ENCODE results near the gene ACOXL.

GRCh38 chr2:111057721-111058120 is 325.3 kb downstream of the ACOXL start:
- TF ChIP-seq JUN (IDR thresholded peaks at IDR 0.05; ENCODE audit: borderline replicate concordance, insufficient read depth, insufficient read length, low read depth) (no peak), CTCF (IDR thresholded peaks at IDR 0.05; ENCODE audit: extremely low read depth in 1 of 2, insufficient read depth in 1 of 2, low read depth in 1 of 2, low read length in 2 of 2) (no peak), POLR2A (IDR thresholded peaks at IDR 0.05; ENCODE audit: low read depth, low read length) (no peak), EZH2 (IDR thresholded peaks at IDR 0.05; ENCODE audit: borderline replicate concordance, low read depth, low read length, severe bottlenecking) (no peak), MYC (IDR thresholded peaks at IDR 0.05; ENCODE audit: low read depth, low read length) (no peak), POLR2AphosphoS5 (IDR thresholded peaks at IDR 0.05; ENCODE audit: insufficient read depth, low read depth, low read length) (no peak)
